ENCODE results near the gene GRK5. TPM values are rescaled to one million over a fixed set of nuclear protein-coding genes. Genes with fewer than 3 reads are reported as not detected.

The GRK5 gene
- total RNA-seq, 2 donors from 2014 or later, result 9.1 to 11.9 TPM

DNA sequence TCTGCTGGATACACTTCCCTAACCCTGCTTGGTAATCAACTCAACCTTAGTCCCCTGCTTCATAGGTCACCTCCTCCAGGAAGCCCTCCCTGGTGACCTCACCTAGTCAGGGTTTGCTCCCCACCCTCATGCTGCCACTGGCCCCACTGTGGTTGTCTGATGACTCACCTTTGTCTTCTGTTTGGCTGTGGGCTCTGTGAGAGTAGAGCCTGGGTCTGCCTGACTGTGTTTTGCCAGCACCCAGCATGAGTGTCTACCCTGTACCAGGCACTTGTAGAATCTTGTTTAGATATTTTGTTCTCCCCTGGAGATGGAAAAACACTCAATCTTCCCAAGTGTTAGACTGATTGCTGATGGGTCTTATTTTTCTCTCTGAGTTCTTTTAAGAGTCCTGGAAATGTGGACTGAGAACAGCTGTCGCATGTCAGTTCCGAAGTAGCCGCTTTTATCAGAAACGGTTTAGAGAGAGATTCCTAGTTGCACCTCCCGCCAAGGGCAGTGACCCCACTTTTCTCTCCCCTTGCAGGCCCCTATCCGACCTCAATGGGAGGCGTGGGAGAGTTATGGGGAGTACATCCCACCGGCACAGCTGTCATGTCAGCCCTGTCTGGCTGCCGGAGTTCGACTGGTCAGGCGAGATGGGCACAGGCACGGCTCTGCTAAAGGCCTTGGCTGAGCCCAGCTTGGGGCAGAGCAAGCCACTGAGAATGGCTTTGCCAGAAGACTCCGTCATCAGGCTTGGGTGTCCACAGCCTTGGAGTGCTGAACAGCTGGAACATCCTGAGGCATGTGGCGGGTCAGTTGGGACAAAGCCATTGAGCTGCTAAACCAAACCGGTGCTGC is 134.3 kb downstream of the GRK5 start:
- Mint-ChIP-seq H3K27ac (no peak overlapping the region), H3K4me3 (no peak overlapping the region), H3K27me3 (ENCODE audit: insufficient read depth) (no peaks in the 10 kb centered on the region), H3K9me3 (no peaks in the 10 kb centered on the region), H3K36me3 (ENCODE audit: low read depth) (no peaks in the 10 kb centered on the region), H3K4me1 (peaks cover 14% of the 10 kb centered on the region)
- Histone ChIP-seq H3K36me3 (ENCODE audit: control insufficient read depth, insufficient read depth, low read length) (no peaks in the 10 kb centered on the region), H3K4me1 (ENCODE audit: control insufficient read depth, insufficient read depth, low read length) (no peaks in the 10 kb centered on the region), H3K27ac (ENCODE audit: low read depth, low read length) (no peak overlapping the region), H3K9ac (ENCODE audit: extremely low read depth, low read length, poor library complexity, severe bottlenecking) (no peak overlapping the region), H3K9me3 (ENCODE audit: control insufficient read depth, low read length) (no peaks in the 10 kb centered on the region), H3K27me3 (ENCODE audit: control insufficient read depth, insufficient read depth, low read length, poor library complexity, severe bottlenecking) (no peaks in the 10 kb centered on the region), H3K4me3 (ENCODE audit: low read length) (no peak overlapping the region)
- no peak for DNase-seq
- TF ChIP-seq, protein P1, sequence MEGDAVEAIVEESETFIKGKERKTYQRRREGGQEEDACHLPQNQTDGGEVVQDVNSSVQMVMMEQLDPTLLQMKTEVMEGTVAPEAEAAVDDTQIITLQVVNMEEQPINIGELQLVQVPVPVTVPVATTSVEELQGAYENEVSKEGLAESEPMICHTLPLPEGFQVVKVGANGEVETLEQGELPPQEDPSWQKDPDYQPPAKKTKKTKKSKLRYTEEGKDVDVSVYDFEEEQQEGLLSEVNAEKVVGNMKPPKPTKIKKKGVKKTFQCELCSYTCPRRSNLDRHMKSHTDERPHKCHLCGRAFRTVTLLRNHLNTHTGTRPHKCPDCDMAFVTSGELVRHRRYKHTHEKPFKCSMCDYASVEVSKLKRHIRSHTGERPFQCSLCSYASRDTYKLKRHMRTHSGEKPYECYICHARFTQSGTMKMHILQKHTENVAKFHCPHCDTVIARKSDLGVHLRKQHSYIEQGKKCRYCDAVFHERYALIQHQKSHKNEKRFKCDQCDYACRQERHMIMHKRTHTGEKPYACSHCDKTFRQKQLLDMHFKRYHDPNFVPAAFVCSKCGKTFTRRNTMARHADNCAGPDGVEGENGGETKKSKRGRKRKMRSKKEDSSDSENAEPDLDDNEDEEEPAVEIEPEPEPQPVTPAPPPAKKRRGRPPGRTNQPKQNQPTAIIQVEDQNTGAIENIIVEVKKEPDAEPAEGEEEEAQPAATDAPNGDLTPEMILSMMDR (conservative IDR thresholded peaks at IDR 0.05), result no peak
- WGBS, 2 experiments (ENCODE audit: insufficient coverage in 1 of 2, insufficient read length in 1 of 2), result 82 to 84% methylated on average over 7 to 15 of the region's 15 CpGs

- 89 to 94% methylated on average over 4 to 9 of the region's 9 CpGs for WGBS, 2 experiments (ENCODE audit: insufficient coverage in 1 of 2, insufficient read length in 1 of 2)
- Histone ChIP-seq H3K4me1 (ENCODE audit: control insufficient read depth, insufficient read depth, low read length) (no peaks in the 10 kb centered on the region), H3K27me3 (ENCODE audit: control insufficient read depth, insufficient read depth, low read length, poor library complexity, severe bottlenecking) (no peaks in the 10 kb centered on the region), H3K9ac (ENCODE audit: extremely low read depth, low read length, poor library complexity, severe bottlenecking) (no peak overlapping the region), H3K36me3 (ENCODE audit: control insufficient read depth, insufficient read depth, low read length) (no peaks in the 10 kb centered on the region), H3K9me3 (ENCODE audit: control insufficient read depth, low read length) (no peaks in the 10 kb centered on the region), H3K4me3 (ENCODE audit: low read length) (no peak overlapping the region), H3K27ac (ENCODE audit: low read depth, low read length) (no peak overlapping the region)
- Mint-ChIP-seq H3K9me3 (no peaks in the 10 kb centered on the region), H3K27ac (no peak overlapping the region), H3K27me3 (ENCODE audit: insufficient read depth) (no peaks in the 10 kb centered on the region), H3K4me1 (peaks cover 10% of the 10 kb centered on the region), H3K4me3 (no peak overlapping the region), H3K36me3 (ENCODE audit: low read depth) (no peaks in the 10 kb centered on the region)
- no peak for DNase-seq
- TF ChIP-seq, protein P1 (conservative IDR thresholded peaks at IDR 0.05), result no peak
These were observed 135.0 kb downstream of the GRK5 start for GRCh38 chr10:119342335-119342734.

GRCh38 chr10:119343011-119343601 is 135.7 kb downstream of the GRK5 start:
- no peak for DNase-seq
- Histone ChIP-seq H3K4me1 (ENCODE audit: control insufficient read depth, insufficient read depth, low read length) (no peaks in the 10 kb centered on the region), H3K4me3 (ENCODE audit: low read length) (no peak overlapping the region), H3K9ac (ENCODE audit: extremely low read depth, low read length, poor library complexity, severe bottlenecking) (no peak overlapping the region), H3K27me3 (ENCODE audit: control insufficient read depth, insufficient read depth, low read length, poor library complexity, severe bottlenecking) (no peaks in the 10 kb centered on the region), H3K9me3 (ENCODE audit: control insufficient read depth, low read length) (no peaks in the 10 kb centered on the region), H3K27ac (ENCODE audit: low read depth, low read length) (no peak overlapping the region), H3K36me3 (ENCODE audit: control insufficient read depth, insufficient read depth, low read length) (no peaks in the 10 kb centered on the region)
- H3K4me1 Mint-ChIP-seq, result peaks cover 8% of the 10 kb centered on the region
- H3K9me3 Mint-ChIP-seq, result no peaks in the 10 kb centered on the region
- H3K4me3 Mint-ChIP-seq, result no peak overlapping the region
- no peaks in the 10 kb centered on the region for H3K27me3 Mint-ChIP-seq (ENCODE audit: insufficient read depth)
- TF ChIP-seq, protein P1 (conservative IDR thresholded peaks at IDR 0.05), result no peak
- 92% methylated on average over 6 to 9 of the region's 9 CpGs for WGBS, 2 experiments (ENCODE audit: insufficient coverage in 1 of 2, insufficient read length in 1 of 2)
- no peak overlapping the region for H3K27ac Mint-ChIP-seq
- H3K36me3 Mint-ChIP-seq (ENCODE audit: low read depth), result no peaks in the 10 kb centered on the region

All from endodermal cell (in vitro differentiated cells).